A673 (cell line): Measurements from ENCODE around the gene CASZ1. TPM values are rescaled to one million over a fixed set of nuclear protein-coding genes. Genes with fewer than 3 reads are reported as not detected.

ENCODE experiments used
- BruUV-seq: library from RNA; stranded (reverse); fragments of 400-500 nt; replicated peaks from 2 replicates; lab custom pipeline; 2021; lab: Mats Ljungman, UMichigan
- CTCF ChIA-PET: fragments of 300-600 bp; sonication (Branson Sonifier 250); formaldehyde crosslinking; loops from one replicate; lab custom pipeline; 2022; ENCODE audit warnings: antibody characterized with exemption; lab: Charles Lee
- POLR2A ChIA-PET: fragments of 300-600 bp; sonication (Branson Sonifier 250); formaldehyde crosslinking; loops from one replicate; lab custom pipeline; 2022; ENCODE audit warnings: antibody characterized with exemption; ENCODE audit not compliant: low non-redundant PET; lab: Charles Lee
- DNase-seq: peaks from one replicate; pipeline ENCODE4 v3.0.0-alpha.2; 2015; ENCODE audit warnings: low spot score
- H3K27ac ChIP-seq: fragments of 200-600 bp; sonication (generic); 2 replicates; pipeline ENCODE4 v1.5.1; 2016; ENCODE audit warnings: mixed run types, low read depth, mild to moderate bottlenecking, mixed read lengths, antibody characterized with exemption, low read length; ENCODE audit not compliant: poor library complexity, severe bottlenecking
- H3K27me3 ChIP-seq: fragments of 200-600 bp; sonication (generic); replicated peaks from 2 replicates; pipeline ENCODE4 v1.6.1; 2017; ENCODE audit warnings: mixed run types, low read depth, mild to moderate bottlenecking, mixed read lengths, antibody characterized with exemption, low read length; ENCODE audit not compliant: insufficient read depth, poor library complexity
- H3K36me3 ChIP-seq: fragments of 200-600 bp; sonication (generic); 2 replicates; pipeline ENCODE4 v1.6.1; 2016; ENCODE audit warnings: mixed run types, mild to moderate bottlenecking, mixed read lengths, antibody characterized with exemption, low read length; ENCODE audit not compliant: insufficient read depth, poor library complexity, severe bottlenecking
- H3K4me1 ChIP-seq: fragments of 200-600 bp; sonication (generic); 2 replicates; pipeline ENCODE4 v1.6.1; 2017; ENCODE audit warnings: mixed run types, mild to moderate bottlenecking, mixed read lengths, antibody characterized with exemption, low read length; ENCODE audit not compliant: insufficient read depth, poor library complexity, severe bottlenecking
- H3K4me3 ChIP-seq: fragments of 200-600 bp; sonication (generic); 2 replicates; pipeline ENCODE4 v1.5.1; 2016; ENCODE audit warnings: low read depth, mixed run types, mild to moderate bottlenecking, mixed read lengths, low read length; ENCODE audit not compliant: poor library complexity, severe bottlenecking
- H3K9me3 ChIP-seq: fragments of 200-600 bp; sonication (generic); 2 replicates; pipeline ENCODE4 v1.6.1; 2016; ENCODE audit warnings: mixed run types, low read depth, mild to moderate bottlenecking, mixed read lengths, antibody characterized with exemption, low read length; ENCODE audit not compliant: poor library complexity, severe bottlenecking
- EZH2 ChIP-seq: fragments of 200-600 bp; sonication (generic); IDR thresholded peaks from 2 replicates; pipeline ENCODE4 v1.6.1; 2017; ENCODE audit warnings: borderline replicate concordance, low read depth, mild to moderate bottlenecking, mixed read lengths, antibody characterized with exemption, low read length; ENCODE audit not compliant: poor library complexity, severe bottlenecking
- intact Hi-C: fragments of 100-400 bp; cut with micrococcal nuclease; formaldehyde crosslinking; loops from one replicate; pipeline ENCODE4 v1.10.0; 2022; ENCODE audit not compliant: unreplicated experiment
- total RNA-seq: library from RNA; stranded (reverse); gene quantifications from 2 replicates; pipeline ENCODE4 v1.2.3, GENCODE V29; 2021
- TF ChIP-seq, protein P1 (sequence below): fragments of 300-800, 200-600 bp; sonication (generic); conservative IDR thresholded peaks from 2 replicates; pipeline ENCODE4 v1.5.1; 2017; ENCODE audit warnings: low read depth, mild to moderate bottlenecking, antibody characterized with exemption, low read length, moderate library complexity, mixed read lengths

Gene CASZ1
- total RNA-seq, 1 experiment from 2014 or later: 1.9 TPM

DNA sequence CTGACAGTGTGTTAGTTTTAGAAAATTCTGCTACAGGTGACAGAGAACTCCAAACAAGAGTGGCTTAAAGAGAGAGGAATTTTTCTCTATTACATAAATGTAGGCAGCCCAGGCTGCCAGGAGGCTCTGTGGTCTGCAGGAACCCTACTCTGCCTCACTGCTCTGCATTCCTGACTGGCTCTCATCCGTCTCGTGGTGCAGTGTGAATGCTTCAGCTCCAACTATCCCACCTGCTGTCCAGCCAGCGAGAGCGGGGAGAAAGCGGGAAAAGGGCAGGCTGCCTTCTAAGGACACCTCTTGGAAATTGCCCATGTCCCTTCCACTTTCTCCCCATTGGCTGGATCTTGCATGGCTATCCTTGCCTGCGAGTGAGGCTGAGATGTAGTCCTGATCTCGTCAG is 190.4 kb downstream of the CASZ1 start:
- intact Hi-C loops: no loop called here
- Histone ChIP-seq H3K36me3 (no peaks in the 10 kb centered on the region), H3K27me3 (no peaks in the 10 kb centered on the region), H3K27ac (no peak overlapping the region), H3K4me3 (no peak overlapping the region), H3K9me3 (no peaks in the 10 kb centered on the region), H3K4me1 (peaks cover 10% of the 10 kb centered on the region)
- DNase-seq: no peak
- TF ChIP-seq, protein P1, sequence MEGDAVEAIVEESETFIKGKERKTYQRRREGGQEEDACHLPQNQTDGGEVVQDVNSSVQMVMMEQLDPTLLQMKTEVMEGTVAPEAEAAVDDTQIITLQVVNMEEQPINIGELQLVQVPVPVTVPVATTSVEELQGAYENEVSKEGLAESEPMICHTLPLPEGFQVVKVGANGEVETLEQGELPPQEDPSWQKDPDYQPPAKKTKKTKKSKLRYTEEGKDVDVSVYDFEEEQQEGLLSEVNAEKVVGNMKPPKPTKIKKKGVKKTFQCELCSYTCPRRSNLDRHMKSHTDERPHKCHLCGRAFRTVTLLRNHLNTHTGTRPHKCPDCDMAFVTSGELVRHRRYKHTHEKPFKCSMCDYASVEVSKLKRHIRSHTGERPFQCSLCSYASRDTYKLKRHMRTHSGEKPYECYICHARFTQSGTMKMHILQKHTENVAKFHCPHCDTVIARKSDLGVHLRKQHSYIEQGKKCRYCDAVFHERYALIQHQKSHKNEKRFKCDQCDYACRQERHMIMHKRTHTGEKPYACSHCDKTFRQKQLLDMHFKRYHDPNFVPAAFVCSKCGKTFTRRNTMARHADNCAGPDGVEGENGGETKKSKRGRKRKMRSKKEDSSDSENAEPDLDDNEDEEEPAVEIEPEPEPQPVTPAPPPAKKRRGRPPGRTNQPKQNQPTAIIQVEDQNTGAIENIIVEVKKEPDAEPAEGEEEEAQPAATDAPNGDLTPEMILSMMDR: no peak
- TF ChIP-seq EZH2: no peak
- CTCF ChIA-PET: no interaction called here
- no TSS peak for BruUV-seq
- POLR2A ChIA-PET: no interaction called here

DNA sequence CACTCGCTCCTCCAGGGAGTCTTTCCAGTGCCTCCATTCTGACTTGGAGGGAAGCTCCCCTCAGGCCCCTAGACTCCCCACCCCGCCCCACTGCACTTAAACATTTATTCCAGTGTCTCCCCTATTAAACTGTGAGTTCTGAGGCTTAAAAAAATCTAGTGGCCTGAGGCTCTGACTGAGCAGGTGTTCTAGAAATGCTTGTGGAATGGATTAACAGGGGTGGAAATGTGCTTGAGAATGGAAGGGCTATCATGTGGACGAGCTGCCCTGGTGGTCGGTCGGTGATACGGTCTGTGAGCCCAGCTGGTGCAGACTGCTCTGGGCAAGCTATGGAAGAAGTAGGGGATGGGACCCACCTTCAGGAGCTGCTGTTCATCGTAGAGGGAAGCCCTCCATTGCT is 191.5 kb downstream of the CASZ1 start:
- DNase-seq: no peak
- Histone ChIP-seq H3K4me1 (peaks cover 10% of the 10 kb centered on the region), H3K4me3 (no peak overlapping the region), H3K27me3 (no peaks in the 10 kb centered on the region), H3K27ac (no peak overlapping the region), H3K9me3 (no peaks in the 10 kb centered on the region), H3K36me3 (no peaks in the 10 kb centered on the region)
- intact Hi-C loops: no loop called here
- TF ChIP-seq, protein P1: no peak
- no peak for TF ChIP-seq EZH2
- ChIA-PET CTCF (no interaction called here), POLR2A (no interaction called here)
- no TSS peak for BruUV-seq

DNA sequence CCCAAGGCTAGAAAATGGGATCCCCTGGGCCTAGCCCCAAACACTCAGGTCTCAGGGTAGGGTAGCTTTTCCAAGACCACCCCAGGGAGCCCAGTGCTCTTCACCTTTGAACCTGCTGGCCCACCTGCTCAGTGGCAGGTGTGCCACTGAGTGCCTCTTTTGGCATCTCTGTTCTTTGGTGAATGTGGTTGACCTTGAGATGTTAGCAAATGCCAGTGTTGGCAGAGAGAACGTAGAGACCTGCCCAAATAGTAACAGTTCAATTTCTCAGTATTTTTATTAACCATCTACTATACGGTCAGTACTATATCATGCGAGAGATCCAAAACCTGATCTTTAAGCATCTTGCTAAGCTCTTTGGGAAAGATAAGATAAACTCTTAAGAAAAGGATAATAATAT is 193.5 kb downstream of the CASZ1 start:
- POLR2A ChIA-PET: no interaction called here

More for the DNA sequence above, 193.5 kb downstream of the CASZ1 start:
- TF ChIP-seq, protein P1: no peak
- TF ChIP-seq EZH2: no peak
- DNase-seq: no peak
- CTCF ChIA-PET: no interaction called here
- Histone ChIP-seq H3K4me1 (peaks cover 10% of the 10 kb centered on the region), H3K36me3 (no peaks in the 10 kb centered on the region), H3K4me3 (no peak overlapping the region), H3K27ac (no peak overlapping the region), H3K9me3 (no peaks in the 10 kb centered on the region), H3K27me3 (no peaks in the 10 kb centered on the region)
- intact Hi-C loops: no loop called here
- BruUV-seq: no TSS peak
